ENCODE data around the gene KCND2. TPM values are rescaled to one million over a fixed set of nuclear protein-coding genes. Genes with fewer than 3 reads are reported as not detected.

KCND2 gene
- total RNA-seq, 1 donor from 2014 or later, result 13.7 TPM

DNA sequence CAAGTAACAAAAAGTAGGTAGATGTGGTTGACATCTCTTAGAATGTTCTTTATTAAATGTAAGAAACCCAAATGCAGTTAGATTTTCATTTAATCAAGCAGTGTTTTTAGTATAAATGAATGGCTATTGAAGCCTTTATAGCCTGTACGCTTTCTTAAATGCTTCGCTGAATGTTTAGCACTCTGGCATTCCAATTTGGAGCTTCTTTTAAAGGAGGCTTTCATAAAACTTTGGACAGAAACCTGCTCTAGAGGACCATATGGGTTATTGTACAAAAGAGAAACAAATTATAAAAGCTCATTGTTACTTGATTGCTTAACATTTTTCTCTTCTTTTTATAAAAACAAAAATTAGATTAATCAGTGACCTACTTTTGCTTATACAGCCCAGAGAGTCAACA, 59.5 kb downstream of the KCND2 start:
- no peak for DNase-seq (ENCODE audit: low spot score, unreplicated experiment)
- Mint-ChIP-seq H3K4me3 (ENCODE audit: low read depth) (no peak overlapping the region), H3K27ac (no peak overlapping the region), H3K9me3 (ENCODE audit: low read depth) (no peaks in the 10 kb centered on the region), H3K36me3 (ENCODE audit: insufficient read depth) (no peaks in the 10 kb centered on the region), H3K4me1 (ENCODE audit: low read depth) (no peaks in the 10 kb centered on the region), H3K27me3 (no peaks in the 10 kb centered on the region)
- TF ChIP-seq, protein P1, sequence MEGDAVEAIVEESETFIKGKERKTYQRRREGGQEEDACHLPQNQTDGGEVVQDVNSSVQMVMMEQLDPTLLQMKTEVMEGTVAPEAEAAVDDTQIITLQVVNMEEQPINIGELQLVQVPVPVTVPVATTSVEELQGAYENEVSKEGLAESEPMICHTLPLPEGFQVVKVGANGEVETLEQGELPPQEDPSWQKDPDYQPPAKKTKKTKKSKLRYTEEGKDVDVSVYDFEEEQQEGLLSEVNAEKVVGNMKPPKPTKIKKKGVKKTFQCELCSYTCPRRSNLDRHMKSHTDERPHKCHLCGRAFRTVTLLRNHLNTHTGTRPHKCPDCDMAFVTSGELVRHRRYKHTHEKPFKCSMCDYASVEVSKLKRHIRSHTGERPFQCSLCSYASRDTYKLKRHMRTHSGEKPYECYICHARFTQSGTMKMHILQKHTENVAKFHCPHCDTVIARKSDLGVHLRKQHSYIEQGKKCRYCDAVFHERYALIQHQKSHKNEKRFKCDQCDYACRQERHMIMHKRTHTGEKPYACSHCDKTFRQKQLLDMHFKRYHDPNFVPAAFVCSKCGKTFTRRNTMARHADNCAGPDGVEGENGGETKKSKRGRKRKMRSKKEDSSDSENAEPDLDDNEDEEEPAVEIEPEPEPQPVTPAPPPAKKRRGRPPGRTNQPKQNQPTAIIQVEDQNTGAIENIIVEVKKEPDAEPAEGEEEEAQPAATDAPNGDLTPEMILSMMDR (IDR thresholded peaks at IDR 0.05; ENCODE audit: unreplicated experiment), result no peak

DNA sequence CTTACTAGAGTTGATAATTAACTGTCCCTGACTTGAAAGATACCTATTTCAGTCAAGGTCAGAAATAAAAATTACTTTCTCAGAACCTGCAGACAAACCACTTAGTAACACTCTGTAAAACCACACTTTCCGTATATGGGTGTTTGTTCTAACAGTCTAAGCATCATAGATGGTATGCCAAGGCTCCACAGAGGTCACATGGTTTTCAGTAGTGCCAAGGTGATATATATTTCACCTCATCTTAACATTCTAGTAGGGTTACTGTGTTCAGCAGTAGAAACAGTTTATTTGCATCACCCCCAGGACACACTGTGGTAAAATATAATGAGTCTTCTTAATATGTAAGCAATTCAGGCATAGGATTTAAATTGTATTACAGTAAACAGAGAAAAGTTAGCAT, 61.5 kb downstream of the KCND2 start:
- no peaks in the 10 kb centered on the region for H3K9me3 Mint-ChIP-seq (ENCODE audit: low read depth)
- no peaks in the 10 kb centered on the region for H3K36me3 Mint-ChIP-seq (ENCODE audit: insufficient read depth)
- H3K27ac Mint-ChIP-seq, result no peak overlapping the region
- H3K27me3 Mint-ChIP-seq, result no peaks in the 10 kb centered on the region
- TF ChIP-seq, protein P1 (IDR thresholded peaks at IDR 0.05; ENCODE audit: unreplicated experiment), result no peak
- no peak for DNase-seq (ENCODE audit: low spot score, unreplicated experiment)
- no peaks in the 10 kb centered on the region for H3K4me1 Mint-ChIP-seq (ENCODE audit: low read depth)
- no peak overlapping the region for H3K4me3 Mint-ChIP-seq (ENCODE audit: low read depth)

DNA sequence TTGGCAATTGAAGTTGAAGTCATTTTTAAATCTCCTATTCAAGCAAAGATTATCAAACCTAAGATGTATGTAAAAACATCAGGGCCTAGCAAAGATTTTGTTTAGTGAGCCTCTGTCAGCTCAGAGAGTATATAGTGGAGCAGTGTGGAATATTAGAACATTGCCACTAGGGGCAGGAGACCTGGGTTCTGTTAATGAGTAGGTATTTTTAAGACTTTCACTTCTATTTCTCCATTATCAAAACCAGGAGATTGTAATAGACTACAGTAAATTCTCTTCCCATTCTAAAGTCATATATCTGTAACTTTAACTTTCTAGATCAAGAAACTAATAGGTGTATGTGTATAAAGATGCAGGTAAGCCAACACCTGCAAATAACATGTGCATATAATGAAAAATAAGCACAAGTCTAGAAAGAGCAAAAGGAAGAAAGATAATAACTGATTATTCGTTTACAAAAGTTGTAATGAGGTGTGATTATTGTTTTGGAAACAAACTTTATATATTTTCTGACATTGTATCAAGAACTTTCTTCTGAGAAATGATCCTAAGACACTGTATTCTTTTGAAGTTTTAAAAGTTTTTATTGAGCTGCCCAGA, 64.4 kb downstream of the KCND2 start:
- Mint-ChIP-seq H3K4me3 (ENCODE audit: low read depth) (no peak overlapping the region), H3K9me3 (ENCODE audit: low read depth) (no peaks in the 10 kb centered on the region), H3K27ac (no peak overlapping the region), H3K4me1 (ENCODE audit: low read depth) (no peaks in the 10 kb centered on the region), H3K27me3 (no peaks in the 10 kb centered on the region), H3K36me3 (ENCODE audit: insufficient read depth) (no peaks in the 10 kb centered on the region)
- DNase-seq (ENCODE audit: low spot score, unreplicated experiment), result no peak
- TF ChIP-seq, protein P1 (IDR thresholded peaks at IDR 0.05; ENCODE audit: unreplicated experiment), result peak; percentile 68

DNA sequence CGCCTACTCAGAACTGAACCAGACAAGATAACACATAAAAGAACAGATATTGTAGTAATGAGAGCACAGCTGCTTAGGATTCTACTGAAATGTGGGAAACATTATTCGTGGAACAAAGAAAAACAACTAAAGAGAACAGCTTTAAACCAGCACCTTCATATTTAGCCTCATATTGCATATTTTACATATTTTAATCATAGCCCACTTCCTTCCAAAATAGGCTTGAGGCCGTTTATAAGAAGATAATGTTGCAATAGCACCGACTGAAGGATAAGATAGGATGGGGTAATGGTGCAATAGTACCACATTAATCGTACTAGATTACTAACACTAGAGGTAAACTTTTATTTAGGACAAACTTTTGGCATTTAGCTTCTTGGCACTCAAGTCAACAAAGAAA, 71.3 kb downstream of the KCND2 start:
- Mint-ChIP-seq H3K36me3 (ENCODE audit: insufficient read depth) (no peaks in the 10 kb centered on the region), H3K27ac (no peak overlapping the region), H3K4me3 (ENCODE audit: low read depth) (no peak overlapping the region), H3K9me3 (ENCODE audit: low read depth) (no peaks in the 10 kb centered on the region), H3K4me1 (ENCODE audit: low read depth) (no peaks in the 10 kb centered on the region), H3K27me3 (no peaks in the 10 kb centered on the region)
- TF ChIP-seq, protein P1 (IDR thresholded peaks at IDR 0.05; ENCODE audit: unreplicated experiment), result no peak
- no peak for DNase-seq (ENCODE audit: low spot score, unreplicated experiment)

DNA sequence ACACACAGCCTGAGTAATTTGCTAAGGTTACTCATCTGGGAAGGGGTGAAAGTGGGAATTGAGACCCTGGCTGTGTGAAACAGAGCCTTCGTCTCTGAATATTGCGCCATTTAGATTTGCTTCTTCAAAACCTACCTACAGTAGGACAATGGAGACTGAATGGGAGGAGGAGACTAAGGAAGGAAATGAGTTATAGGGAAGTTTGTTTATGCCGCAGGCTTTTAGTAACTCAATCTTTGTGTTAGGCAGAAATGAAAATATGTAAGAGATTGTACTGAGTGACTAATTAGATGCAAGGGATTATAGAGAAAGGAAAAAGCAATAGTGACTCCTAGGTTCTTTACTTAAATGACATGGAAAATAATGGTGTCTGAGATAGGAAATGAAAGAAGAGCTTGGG, 80.2 kb downstream of the KCND2 start:
- H3K36me3 Mint-ChIP-seq (ENCODE audit: insufficient read depth), result no peaks in the 10 kb centered on the region
- no peaks in the 10 kb centered on the region for H3K4me1 Mint-ChIP-seq (ENCODE audit: low read depth)
- no peak overlapping the region for H3K27ac Mint-ChIP-seq
- TF ChIP-seq, protein P1 (IDR thresholded peaks at IDR 0.05; ENCODE audit: unreplicated experiment), result no peak
- H3K27me3 Mint-ChIP-seq, result no peaks in the 10 kb centered on the region
- H3K9me3 Mint-ChIP-seq (ENCODE audit: low read depth), result no peaks in the 10 kb centered on the region
- no peak overlapping the region for H3K4me3 Mint-ChIP-seq (ENCODE audit: low read depth)
- DNase-seq (ENCODE audit: low spot score, unreplicated experiment), result no peak
